HepG2 (cell line): ENCODE data around the gene DNMT3A. TPM values are rescaled to one million over a fixed set of nuclear protein-coding genes. Genes with fewer than 3 reads are reported as not detected.

Source experiments
- CBFB ChIP-seq: sonication (generic); formaldehyde crosslinking; IDR thresholded peaks from 2 replicates; pipeline ENCODE4 v1.4.0; 2020; ENCODE audit warnings: missing genetic modification reagents
- ELF3 ChIP-seq: IDR thresholded peaks from 2 replicates; pipeline ENCODE4 v1.6.1; 2016; ENCODE audit warnings: missing genetic modification reagents, missing compliant biosample characterization
- EP300 ChIP-seq, 3 experiments: sonication (generic) in 1 of 3; formaldehyde crosslinking in 1 of 3; IDR thresholded peaks; 2 replicates each; pipeline versions ENCODE4 v1.5.1 to v1.6.1; 2011 to 2020; ENCODE audit warnings: low read depth in 2 of 3, low read length in 2 of 3, borderline replicate concordance in 1 of 3, improper control_type of control experiment in 1 of 3, mild to moderate bottlenecking in 1 of 3, missing genetic modification reagents in 1 of 3, moderate library complexity in 1 of 3
- ESRRA ChIP-seq: sonication (generic); formaldehyde crosslinking; IDR thresholded peaks from 2 replicates; pipeline ENCODE4 v1.5.1; 2020; ENCODE audit warnings: mild to moderate bottlenecking, low read depth, missing genetic modification reagents
- FLYWCH1 ChIP-seq: sonication (generic); formaldehyde crosslinking; IDR thresholded peaks from 2 replicates; pipeline ENCODE4 v1.8.1; 2023; ENCODE audit warnings: mild to moderate bottlenecking, missing genetic modification reagents
- FOXO1 ChIP-seq: sonication (generic); formaldehyde crosslinking; IDR thresholded peaks from 2 replicates; pipeline ENCODE4 v1.4.0; 2020; ENCODE audit warnings: missing genetic modification reagents
- GATAD2A ChIP-seq: IDR thresholded peaks from 2 replicates; pipeline ENCODE4 v1.6.1; 2016
- HDAC2 ChIP-seq: sonication (generic); formaldehyde crosslinking; IDR thresholded peaks from 2 replicates; pipeline ENCODE4 v1.4.0; 2020; ENCODE audit warnings: missing genetic modification reagents
- HNF4A ChIP-seq: sonication (generic); formaldehyde crosslinking; IDR thresholded peaks from 2 replicates; pipeline ENCODE4 v1.4.0; 2020; ENCODE audit warnings: missing genetic modification reagents
- IRF2 ChIP-seq: IDR thresholded peaks from 2 replicates; pipeline ENCODE4 v1.6.1; 2018; ENCODE audit warnings: missing genetic modification reagents, missing compliant biosample characterization
- KDM2A ChIP-seq: sonication (generic); formaldehyde crosslinking; IDR thresholded peaks from 2 replicates; pipeline ENCODE4 v1.4.0; 2020; ENCODE audit warnings: low read depth, missing genetic modification reagents, borderline replicate concordance
- KLF13 ChIP-seq: sonication (generic); formaldehyde crosslinking; IDR thresholded peaks from 2 replicates; pipeline ENCODE4 v1.4.0; 2020; ENCODE audit warnings: mild to moderate bottlenecking, missing genetic modification reagents
- NFE2L1 ChIP-seq: sonication (generic); formaldehyde crosslinking; IDR thresholded peaks from 2 replicates; pipeline ENCODE4 v1.4.0; 2020; ENCODE audit warnings: missing genetic modification reagents, mild to moderate bottlenecking, borderline replicate concordance
- NFYC ChIP-seq: IDR thresholded peaks from 2 replicates; pipeline ENCODE4 v1.6.1; 2016; ENCODE audit warnings: missing genetic modification reagents, missing compliant biosample characterization
- NRL ChIP-seq: sonication (generic); formaldehyde crosslinking; IDR thresholded peaks from 2 replicates; pipeline ENCODE4 v1.5.0; 2020; ENCODE audit warnings: missing genetic modification reagents, mild to moderate bottlenecking, moderate library complexity, borderline replicate concordance
- PAXIP1 ChIP-seq: sonication (generic); formaldehyde crosslinking; conservative IDR thresholded peaks from 2 replicates; pipeline ENCODE4 v1.4.0; 2020; ENCODE audit warnings: mild to moderate bottlenecking, missing genetic modification reagents, moderate library complexity
- PHF20 ChIP-seq: sonication (generic); formaldehyde crosslinking; IDR thresholded peaks from 2 replicates; pipeline ENCODE4 v1.5.0; 2020; ENCODE audit warnings: mild to moderate bottlenecking, missing genetic modification reagents
- SIX4 ChIP-seq: sonication (generic); formaldehyde crosslinking; IDR thresholded peaks from 2 replicates; pipeline ENCODE4 v1.4.0; 2020; ENCODE audit warnings: missing genetic modification reagents
- SOX5 ChIP-seq: IDR thresholded peaks from 2 replicates; pipeline ENCODE4 v1.6.1; 2016; ENCODE audit warnings: borderline replicate concordance
- SOX6 ChIP-seq, 2 experiments: fragments of 450-650 bp in 1 of 2; sonication (generic) in 1 of 2; formaldehyde crosslinking in 1 of 2; IDR thresholded peaks; 2 replicates each; pipeline versions ENCODE4 v1.4.0 to v1.6.1; 2017 to 2020; ENCODE audit warnings: antibody characterized with exemption in 1 of 2, mild to moderate bottlenecking in 1 of 2, missing genetic modification reagents in 1 of 2
- ZBTB42 ChIP-seq: sonication (generic); formaldehyde crosslinking; IDR thresholded peaks from 2 replicates; pipeline ENCODE4 v1.5.0; 2020; ENCODE audit warnings: mild to moderate bottlenecking, missing genetic modification reagents
- ZBTB7A ChIP-seq: sonication (generic); formaldehyde crosslinking; IDR thresholded peaks from 2 replicates; pipeline ENCODE4 v1.8.0; 2022; ENCODE audit warnings: mild to moderate bottlenecking, missing genetic modification reagents
- ZFP82 ChIP-seq: sonication (generic); formaldehyde crosslinking; IDR thresholded peaks from 2 replicates; pipeline ENCODE4 v1.5.1; 2020; ENCODE audit warnings: mild to moderate bottlenecking, missing genetic modification reagents, borderline replicate concordance
- ZNF282 ChIP-seq: fragments of 450-650 bp; IDR thresholded peaks from 2 replicates; pipeline ENCODE4 v1.6.1; 2018; ENCODE audit not compliant: partially characterized antibody
- ZNF30 ChIP-seq: sonication (generic); formaldehyde crosslinking; IDR thresholded peaks from 2 replicates; pipeline ENCODE4 v1.5.0; 2020; ENCODE audit warnings: mild to moderate bottlenecking, missing genetic modification reagents
- ZNF710 ChIP-seq: sonication (generic); formaldehyde crosslinking; IDR thresholded peaks from 2 replicates; pipeline ENCODE4 v1.5.0; 2020; ENCODE audit warnings: mild to moderate bottlenecking, missing genetic modification reagents, borderline replicate concordance
- polyA plus RNA-seq, 8 experiments: library from polyadenylated mRNA; depleted of rRNA in 3 of 8; stranded (reverse) in 7 of 8; unstranded in 1 of 8; fragments of >200 nt; fragmentation: Illumina TruSeq in 4 of 8; extraction: Trizol in 4 of 8; gene quantifications; 2 replicates each; pipeline versions ENCODE4 v1.2.1 to v1.2.3, GENCODE V29; 2011 to 2016; ENCODE audit warnings: low read depth in 4 of 8, missing spikeins in 1 of 8, mixed read lengths in 1 of 8; ENCODE audit not compliant: insufficient read depth in 1 of 8
- total RNA-seq, 5 experiments: library from RNA; depleted of rRNA; stranded (reverse); fragments of >200 nt; fragmentation: Illumina TruSeq; extraction: Trizol; gene quantifications; 2 replicates each; pipeline ENCODE4 v1.2.3, GENCODE V29; 2016; ENCODE audit warnings: low read depth in 1 of 5

The DNMT3A gene
- total and polyA plus RNA-seq, 2 of the 13 experiments (the other 11 are each of a cell fraction or from before 2014, with no cell fraction given): 14.7 to 29.1 TPM

DNA sequence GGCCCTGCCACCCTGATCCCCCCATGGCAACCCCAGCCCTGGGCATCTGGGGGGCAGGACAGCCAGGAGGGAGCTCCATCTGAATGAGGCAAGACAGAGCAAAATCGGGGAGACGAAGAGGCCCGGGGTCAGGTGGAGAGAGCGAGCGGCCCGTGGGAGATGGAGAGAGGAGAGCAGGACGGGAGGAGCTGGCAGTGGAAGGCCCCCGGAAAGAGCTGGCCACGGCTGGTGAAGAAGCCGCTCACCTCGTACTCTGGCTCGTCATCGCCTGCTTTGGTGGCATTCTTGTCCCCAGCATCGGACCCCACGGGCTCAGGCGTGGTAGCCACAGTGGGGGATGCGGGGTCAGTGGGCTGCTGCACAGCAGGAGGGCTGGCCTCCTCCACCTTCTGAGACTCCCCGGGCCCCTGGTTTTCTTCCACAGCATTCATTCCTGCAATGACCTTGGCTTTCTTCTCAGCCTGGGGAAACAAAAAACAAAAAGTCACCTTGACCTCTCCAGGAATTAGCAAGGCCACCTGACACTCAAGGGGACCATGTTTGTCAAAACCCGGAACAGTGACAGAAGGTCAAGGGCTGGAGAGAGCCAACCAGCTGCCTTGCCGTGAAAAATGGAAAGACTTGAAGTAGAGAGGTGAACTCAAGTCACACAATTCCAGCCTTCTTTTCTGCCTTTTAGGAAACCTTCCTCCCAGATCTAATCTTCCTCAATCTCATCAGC lies 93.8 kb downstream of the DNMT3A start (continued):
- no peak for TF ChIP-seq ZNF30 (CRISPR knock-in tag)
- TF ChIP-seq ESRRA (CRISPR knock-in tag): peak; percentile 76; the same call in 1 of the 2 replicates
- TF ChIP-seq SOX6 (IDR thresholded peaks at IDR 0.05): no peak
- peak; percentile 82 for TF ChIP-seq SOX6 (CRISPR knock-in tag; IDR thresholded peaks at IDR 0.05)
- TF ChIP-seq ZNF710 (CRISPR knock-in tag): no peak
- no peak for TF ChIP-seq FLYWCH1 (CRISPR knock-in tag)
- peak in 1 of 2 experiments; percentile 65; a peak in 1 of 4 replicates for TF ChIP-seq EP300 (IDR thresholded peaks at IDR 0.05; ENCODE audit: low read depth in 2 of 2, low read length in 2 of 2)
- TF ChIP-seq EP300 (CRISPR knock-in tag; IDR thresholded peaks at IDR 0.05; ENCODE audit: borderline replicate concordance): no peak
- TF ChIP-seq CBFB: no peak
- 0 out of 2 replicates have a peak, but pooled peaks have one; percentile 15 for TF ChIP-seq NRL
- no peak for TF ChIP-seq ZBTB42 (CRISPR knock-in tag)
- 0 out of 2 replicates have a peak, but pooled peaks have one; percentile 37 for TF ChIP-seq IRF2 (CRISPR knock-in tag)
- no peak for TF ChIP-seq ZBTB7A (CRISPR knock-in tag)
- no peak for TF ChIP-seq ZFP82 (CRISPR knock-in tag)
- no peak for TF ChIP-seq PHF20
- TF ChIP-seq KLF13: no peak
- TF ChIP-seq KDM2A (CRISPR knock-in tag): no peak
- peak; percentile 45 for TF ChIP-seq FOXO1 (CRISPR knock-in tag)
- TF ChIP-seq NFYC: 0 out of 2 replicates have a peak, but pooled peaks have one; percentile 12
- TF ChIP-seq SIX4 (CRISPR knock-in tag): peak; percentile 41; the same call in 1 of the 2 replicates
- TF ChIP-seq GATAD2A (CRISPR knock-in tag): peak; percentile 76
- peak; percentile 30; the same call in 1 of the 2 replicates for TF ChIP-seq HDAC2 (CRISPR knock-in tag)
- TF ChIP-seq NFE2L1 (CRISPR knock-in tag): no peak
- TF ChIP-seq ZNF282: no peak
- TF ChIP-seq HNF4A (CRISPR knock-in tag): peak; percentile 69
- peak; percentile 64 for TF ChIP-seq PAXIP1 (CRISPR knock-in tag)
- TF ChIP-seq ELF3 (CRISPR knock-in tag): no peak
- peak; percentile 71; the same call in 1 of the 2 replicates for TF ChIP-seq SOX5 (CRISPR knock-in tag)
